Fibroblast of gingiva (primary cell): ENCODE data around the gene CAPN2.

Experiments
- DNase-seq: peaks from one replicate; pipeline ENCODE4 v3.0.0-alpha.2; 2011; ENCODE audit warnings: low read depth

CAPN2 gene

DNA sequence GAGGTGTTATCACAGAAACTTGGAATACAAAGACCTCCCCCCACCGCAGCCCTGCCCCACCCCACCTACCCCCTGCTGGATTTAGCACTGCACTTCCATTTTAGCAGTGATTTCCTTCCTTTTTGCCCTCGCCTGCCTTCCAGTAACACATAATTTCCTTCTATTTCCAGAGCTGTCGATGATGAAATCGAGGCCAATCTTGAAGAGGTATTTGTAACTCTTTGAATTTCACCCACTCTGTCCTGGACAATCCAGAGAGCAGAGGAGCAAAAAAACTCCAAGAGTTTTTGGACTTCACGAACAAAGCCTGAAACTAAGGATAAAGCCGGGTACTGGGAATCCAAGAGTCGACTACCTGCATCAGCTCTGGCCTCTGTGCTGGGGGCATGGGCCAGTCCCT is 49.1 kb downstream of the CAPN2 start:
- no peak for DNase-seq

DNA sequence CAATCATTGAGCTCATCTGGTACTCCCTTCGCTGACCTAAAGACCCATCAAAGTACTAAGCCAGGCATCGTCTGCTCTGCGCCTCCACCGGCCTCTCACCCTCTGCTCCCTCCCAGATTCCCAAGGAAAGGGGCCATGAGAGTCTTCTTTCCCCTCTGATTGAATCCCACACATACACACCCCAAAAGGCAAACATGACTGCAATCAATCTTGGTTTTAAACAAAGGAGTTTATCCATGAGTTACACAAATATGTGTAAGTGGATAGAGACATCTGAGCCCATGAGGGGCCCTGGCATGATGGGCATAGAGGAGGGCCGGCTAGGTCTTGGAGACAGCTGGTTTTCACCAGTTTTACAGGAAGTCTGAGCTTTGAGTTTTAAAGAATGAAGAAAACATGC is 50.9 kb downstream of the CAPN2 start:
- DNase-seq = no peak

- no peak for DNase-seq
These were observed 51.5 kb downstream of the CAPN2 start for GRCh38 chr1:223763881-223764280.

- no peak for DNase-seq
These were observed 52.8 kb downstream of the CAPN2 start for GRCh38 chr1:223765036-223765718.

DNA sequence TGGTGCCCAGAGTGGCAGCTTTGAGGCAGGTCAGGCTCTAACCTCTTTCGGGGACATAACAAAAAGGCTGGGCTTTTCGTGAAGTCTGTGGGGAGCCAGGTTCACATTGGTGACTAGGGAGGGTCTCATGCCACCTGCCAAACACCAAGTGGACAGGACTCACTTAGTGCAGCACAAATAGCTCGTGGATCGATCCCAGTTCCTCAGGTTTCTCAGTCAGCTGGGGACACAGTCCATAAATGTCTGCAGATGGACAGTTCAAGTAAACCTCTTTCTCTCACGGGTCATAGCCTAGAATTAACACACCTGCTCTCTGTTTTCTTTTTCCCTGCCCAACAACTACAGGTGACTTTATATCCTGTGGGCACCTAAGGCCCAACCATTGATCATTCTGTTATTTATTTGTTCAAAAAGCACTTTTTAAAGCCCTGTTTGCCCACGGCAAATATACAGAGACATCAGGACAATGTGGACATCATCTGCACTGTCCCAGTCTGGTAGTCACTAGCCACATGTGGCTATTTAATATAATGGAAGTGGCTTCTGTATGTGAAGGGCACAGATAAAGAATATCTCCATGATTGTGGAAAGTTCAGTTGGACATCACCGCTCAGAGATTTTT is 53.5 kb downstream of the CAPN2 start:
- DNase-seq = no peak

GRCh38 chr1:223770621-223771315 is 58.4 kb downstream of the CAPN2 start:
- no peak for DNase-seq

DNA sequence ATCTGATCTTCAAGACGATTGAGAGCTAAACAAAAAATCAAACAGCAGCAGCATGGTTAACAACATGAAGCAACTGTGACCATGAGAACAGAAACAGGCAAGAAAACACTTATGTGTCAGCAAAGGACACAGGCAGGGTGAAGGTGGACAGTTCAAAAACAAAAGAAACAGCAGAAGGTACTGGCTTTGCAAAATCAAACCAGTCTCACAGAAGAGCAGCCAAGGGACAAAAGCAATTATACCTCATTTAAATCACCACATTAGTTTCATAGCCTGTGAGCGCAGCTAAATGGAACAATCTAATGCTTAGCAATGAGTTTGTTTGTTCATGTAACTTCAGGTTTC is 59.1 kb downstream of the CAPN2 start:
- DNase-seq = no peak

DNA sequence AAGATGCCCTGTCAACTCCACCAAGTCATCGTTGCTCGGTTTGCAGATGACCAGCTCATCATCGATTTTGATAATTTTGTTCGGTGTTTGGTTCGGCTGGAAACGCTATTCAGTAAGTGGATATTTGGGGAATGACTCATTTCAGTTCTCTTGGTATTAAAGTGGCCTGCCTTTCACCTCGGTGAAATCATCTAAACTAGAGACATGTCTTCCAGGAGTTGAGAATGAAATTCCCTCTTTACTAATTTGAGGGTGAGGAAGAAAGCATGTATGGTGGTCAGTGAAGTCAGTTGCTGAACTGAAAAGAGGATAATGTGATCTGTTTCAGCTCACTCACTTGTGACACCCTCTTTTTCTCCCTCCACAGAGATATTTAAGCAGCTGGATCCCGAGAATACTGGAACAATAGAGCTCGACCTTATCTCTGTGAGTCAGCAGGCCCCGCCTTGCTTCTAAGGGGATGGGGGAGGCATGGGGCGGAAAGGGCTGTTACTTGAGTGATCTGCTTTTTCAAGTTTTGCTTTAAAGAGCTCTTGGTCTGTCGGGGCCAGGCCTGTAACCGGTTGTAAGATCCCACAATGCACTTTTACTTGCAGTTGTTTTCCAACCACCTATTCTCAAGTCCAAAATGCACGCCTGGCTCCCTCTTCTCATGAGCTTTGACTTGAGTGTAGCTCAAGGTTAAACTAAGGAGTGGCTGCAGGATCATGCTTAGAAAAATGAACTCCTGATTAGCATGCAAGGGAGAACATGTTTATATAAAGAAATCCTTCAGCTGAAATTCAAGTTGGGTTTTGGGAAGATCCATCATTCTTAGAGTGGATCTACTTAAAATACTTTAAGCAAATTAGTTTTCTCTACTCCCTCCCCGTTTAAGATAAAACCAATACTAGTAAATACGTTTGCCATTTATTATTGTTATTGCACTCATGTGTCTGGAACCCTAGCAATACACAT is 59.8 kb downstream of the CAPN2 start:
- peak; percentile 14 for DNase-seq

- DNase-seq = no peak
These were observed 60.4 kb downstream of the CAPN2 start for GRCh38 chr1:223772771-223773160.

GRCh38 chr1:223774134-223774814 is 61.9 kb downstream of the CAPN2 start:
- no peak for DNase-seq

- DNase-seq = peak; percentile 29
These were observed 62.7 kb downstream of the CAPN2 start for GRCh38 chr1:223775054-223775453.

GRCh38 chr1:223775711-223776074 is 63.4 kb downstream of the CAPN2 start:
- DNase-seq = no peak

DNA sequence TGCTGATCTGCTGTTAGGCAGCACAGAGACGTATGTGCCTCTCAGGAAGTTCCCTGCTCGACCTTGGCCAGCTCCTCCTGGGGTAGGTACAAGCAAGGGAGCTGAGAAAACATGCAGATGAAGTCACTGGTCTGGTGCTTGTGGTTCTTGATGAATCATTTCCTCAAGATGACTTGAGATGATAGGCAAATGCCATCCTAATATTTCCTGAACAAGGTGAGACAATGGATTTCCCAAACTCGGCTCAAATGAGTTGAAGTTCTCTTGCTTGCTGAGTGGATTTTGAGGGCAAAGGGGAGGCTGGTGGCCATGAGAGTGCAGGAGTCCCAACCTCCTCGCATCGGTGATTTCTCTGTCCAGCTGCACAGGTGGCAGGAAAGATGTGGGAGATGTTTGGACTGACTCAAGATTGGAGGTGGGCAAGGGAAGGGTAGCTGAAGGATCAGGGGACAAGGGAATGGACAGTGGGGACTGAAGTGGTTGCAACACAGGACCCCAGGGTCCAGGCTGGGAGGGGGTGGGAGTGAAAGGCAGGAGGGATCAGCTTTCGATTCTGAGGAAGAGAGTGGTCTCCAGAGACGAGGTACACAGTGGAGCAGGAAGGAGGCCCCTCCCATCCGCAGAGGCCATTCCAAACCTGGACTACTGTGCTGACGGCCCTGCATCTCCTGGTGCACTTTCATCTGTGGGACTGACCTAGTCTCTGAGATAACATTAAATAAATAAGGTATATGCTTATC is 63.9 kb downstream of the CAPN2 start:
- DNase-seq = peak; percentile 37

DNA sequence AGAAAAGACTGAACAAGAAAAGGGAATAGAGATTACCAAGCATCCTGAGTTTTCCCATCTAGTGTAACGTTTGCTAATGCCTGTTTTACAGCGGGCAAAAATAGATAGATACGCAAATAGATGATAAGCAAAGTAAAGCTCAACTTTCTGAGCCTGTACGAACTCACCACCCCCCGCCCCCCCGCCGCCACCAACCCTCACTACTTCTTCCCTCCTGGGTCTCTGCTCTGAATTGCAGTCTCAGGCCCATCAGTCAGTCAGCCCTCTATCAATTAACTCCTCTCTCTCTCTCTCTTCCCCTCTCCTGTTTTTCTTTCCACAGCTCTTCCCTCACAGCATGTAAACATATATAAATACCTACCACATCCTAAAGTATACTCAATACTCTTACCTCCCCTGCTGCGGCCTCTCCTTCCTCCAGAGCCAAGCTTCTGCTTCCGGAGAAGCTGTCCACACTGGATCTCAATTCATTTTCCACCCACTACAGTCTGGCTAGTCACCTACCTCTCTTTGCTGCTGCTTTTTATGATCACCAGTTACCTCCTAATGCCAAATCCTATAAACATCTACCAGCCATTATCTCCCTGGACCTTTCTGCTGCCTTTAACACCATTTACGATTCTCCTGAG is 64.6 kb downstream of the CAPN2 start:
- no peak for DNase-seq

DNA sequence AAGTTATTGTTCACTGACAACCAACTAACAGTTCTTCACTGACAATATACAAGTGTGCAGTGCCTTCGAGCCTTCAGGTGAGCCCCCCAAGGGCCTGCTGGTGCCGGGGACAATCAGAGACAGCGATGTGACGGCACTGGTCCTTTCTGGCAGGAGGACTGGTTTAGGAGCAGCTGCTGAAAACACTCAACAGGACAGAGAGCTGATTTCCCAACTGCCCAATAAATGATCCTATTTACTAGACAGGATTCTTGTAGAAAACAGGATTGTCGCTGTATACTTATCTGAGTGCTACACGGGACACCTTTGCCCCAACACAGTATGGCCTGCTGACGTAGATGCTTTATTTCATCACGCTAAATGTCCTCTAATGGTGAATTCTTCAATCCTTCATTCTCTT is 68.0 kb downstream of the CAPN2 start:
- no peak for DNase-seq

DNA sequence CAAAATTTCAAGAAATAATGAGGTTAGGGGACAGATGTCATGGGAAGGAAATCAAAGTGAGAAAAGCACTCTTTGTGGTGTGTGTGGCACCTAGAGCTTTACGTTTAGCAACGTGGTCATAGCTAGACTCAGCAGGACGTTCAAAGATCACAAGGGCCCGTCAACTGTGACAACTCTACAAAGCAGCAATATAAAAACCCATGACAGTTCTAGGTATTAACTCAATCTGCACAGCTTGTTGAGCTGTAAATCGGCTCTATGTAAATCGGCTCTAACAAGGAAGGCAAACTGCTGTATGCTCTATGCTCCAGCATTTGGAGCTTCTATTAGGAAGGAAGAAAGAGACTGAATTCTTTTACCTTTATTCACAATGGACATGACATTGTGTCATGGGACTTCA is 68.6 kb downstream of the CAPN2 start:
- no peak for DNase-seq

DNA sequence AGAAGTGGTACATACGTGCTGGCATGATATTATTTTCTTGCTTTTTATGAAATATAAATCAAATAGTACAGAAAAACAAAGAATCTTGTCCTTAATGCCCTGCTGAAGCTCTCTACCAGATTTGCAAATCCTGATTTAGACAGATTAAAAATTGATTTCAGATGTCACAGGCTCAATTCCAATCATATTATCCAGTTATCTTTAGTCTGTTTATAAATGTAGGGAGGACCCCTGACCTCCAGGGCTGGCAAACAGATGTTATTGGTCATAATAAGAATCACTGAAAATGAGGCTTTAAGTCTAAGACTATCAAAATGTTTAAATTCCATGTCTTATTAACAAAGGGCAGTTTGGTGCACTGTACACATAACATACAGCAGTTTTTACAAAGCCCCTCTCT is 71.3 kb downstream of the CAPN2 start:
- DNase-seq = no peak

GRCh38 chr1:223784541-223784940 is 72.2 kb downstream of the CAPN2 start:
- no peak for DNase-seq

DNA sequence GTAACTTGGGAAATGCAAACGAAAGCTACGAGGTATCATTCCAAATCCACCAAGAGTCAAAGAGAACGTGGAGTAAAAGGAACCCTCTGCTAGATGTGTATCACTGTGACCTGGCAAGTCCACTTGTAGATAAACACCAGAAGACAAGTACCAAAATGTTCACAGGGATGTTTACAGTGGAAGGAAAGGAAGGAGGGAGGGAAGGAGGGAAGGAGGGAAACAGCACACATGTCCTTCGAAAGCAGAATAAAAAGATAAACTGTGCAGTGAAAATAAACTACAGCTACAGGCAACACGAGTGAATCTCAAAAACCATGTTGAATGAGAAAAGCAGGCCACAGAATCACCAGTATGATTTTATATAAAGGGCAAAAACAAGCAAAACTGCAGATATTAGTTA is 73.5 kb downstream of the CAPN2 start:
- DNase-seq = no peak

DNA sequence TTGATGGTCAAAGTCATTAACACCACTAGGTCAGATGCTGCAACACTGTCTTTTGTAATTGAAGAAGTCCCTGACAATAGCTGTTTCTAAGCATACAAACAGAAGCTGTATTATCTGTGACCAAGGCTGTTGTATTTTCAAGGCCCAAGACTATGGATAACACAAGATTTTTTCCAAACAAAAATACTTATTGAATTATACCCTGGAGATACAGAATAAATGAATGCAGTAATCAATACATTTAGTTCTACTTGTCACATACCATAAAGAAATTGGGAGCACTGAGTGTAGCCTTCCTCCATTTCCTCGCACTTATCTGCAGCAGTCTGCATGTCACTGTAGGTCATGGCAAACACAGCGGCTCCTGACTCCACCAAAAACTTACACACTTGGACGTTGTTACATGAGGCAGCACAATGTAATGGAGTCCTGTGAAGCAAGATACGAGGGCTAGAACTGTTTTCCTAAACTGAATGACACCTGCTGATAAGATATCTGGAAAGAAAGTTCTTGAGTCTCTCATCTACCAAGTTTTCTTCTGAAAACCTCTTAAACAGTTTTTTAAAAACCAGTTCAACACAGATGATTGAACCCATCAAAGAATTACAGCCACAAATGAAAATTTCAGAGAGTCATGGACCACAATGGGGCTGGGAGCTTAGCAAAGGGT is 76.5 kb downstream of the CAPN2 start:
- no peak for DNase-seq
